Measurements from ENCODE around the gene ITCH. TPM values are rescaled to one million over a fixed set of nuclear protein-coding genes. Genes with fewer than 3 reads are reported as not detected.
"Not testable (repeated sequence)": the region's sequence is repeated elsewhere in the genome, so short reads cannot be mapped to it uniquely, and the experiment has no call there.

ITCH gene
- total RNA-seq, 2 experiments from 2014 or later: 51.6 to 57.9 TPM

DNA sequence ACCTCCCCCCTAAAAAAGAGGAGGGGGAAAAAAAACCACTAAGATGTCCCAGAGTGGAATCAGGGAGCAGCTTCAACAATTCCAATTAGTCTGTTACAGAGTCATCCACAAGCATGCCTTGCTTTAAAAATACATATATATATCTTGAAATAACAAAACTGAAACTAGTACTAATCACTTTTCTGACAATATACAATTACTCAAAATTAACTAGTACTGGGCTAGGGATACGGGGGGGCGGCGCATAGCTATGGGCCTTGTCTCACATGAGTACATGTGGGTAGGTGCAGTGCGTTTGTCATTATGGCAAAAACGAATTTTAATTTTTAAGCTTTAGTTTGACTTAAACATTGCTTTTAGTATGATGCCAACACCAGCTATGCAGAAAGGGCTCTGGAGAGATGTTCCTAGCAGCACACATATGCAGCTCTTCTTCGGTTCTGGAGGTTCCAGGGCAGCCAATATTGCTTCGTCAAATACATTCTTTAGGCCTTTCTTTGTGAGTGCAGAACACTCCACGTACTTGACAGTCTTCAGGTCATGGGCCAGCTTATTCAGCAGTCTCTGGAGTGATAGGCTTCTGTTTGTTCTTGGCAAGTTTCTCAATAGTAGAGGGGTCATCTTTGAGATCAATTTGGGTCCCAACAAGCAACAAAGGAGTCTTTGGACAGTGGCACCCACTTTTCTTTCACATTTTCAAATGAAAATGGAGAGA lies 38.8 kb downstream of the ITCH start:
- Mint-ChIP-seq H3K4me1 (peaks cover 31% of the 10 kb centered on the region), H3K9me3 (ENCODE audit: low read depth) (no peaks in the 10 kb centered on the region), H3K36me3 (peaks cover 35% of the 10 kb centered on the region), H3K27ac (no peak overlapping the region), H3K27me3 (no peaks in the 10 kb centered on the region), H3K4me3 (no peak overlapping the region)
- CTCF ChIA-PET: interaction anchor here (1.2 to 2.4 kb wide), 2 partner anchors 70 to 90 kb away, joined by 3 to 9 read pairs; no protein-coding TSS in a partner anchor
- ATAC-seq: no peak
- no peak for DNase-seq

DNA sequence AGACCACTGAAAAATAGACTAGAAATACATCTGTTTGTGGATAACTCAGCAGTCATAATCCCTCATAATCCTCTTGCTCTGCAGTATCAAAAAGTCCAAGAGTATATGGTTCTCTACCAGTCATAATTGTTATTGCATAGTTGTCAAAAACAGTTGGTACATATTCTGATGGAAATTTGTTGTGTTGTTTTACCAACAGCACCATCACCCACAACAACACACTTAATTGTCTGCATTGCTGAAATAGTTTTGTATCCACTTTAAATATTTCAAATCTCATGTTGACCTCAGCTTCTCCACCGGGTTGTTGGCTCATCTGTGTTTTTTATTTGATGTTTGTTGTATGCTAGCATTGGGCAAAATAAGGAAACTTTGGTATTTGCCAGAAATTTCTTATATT lies 39.4 kb downstream of the ITCH start:
- ATAC-seq: no peak
- no peak overlapping the region for H3K4me3 Mint-ChIP-seq
- H3K9me3 Mint-ChIP-seq (ENCODE audit: low read depth): no peaks in the 10 kb centered on the region
- H3K27ac Mint-ChIP-seq: no peak overlapping the region
- CTCF ChIA-PET: interaction anchor here (2.4 kb wide), 1 partner anchor 90 kb away, joined by 9 read pairs; no protein-coding TSS in a partner anchor
- no peak for DNase-seq
- peaks cover 34% of the 10 kb centered on the region for H3K36me3 Mint-ChIP-seq
- H3K27me3 Mint-ChIP-seq: no peaks in the 10 kb centered on the region
- peaks cover 28% of the 10 kb centered on the region for H3K4me1 Mint-ChIP-seq

DNA sequence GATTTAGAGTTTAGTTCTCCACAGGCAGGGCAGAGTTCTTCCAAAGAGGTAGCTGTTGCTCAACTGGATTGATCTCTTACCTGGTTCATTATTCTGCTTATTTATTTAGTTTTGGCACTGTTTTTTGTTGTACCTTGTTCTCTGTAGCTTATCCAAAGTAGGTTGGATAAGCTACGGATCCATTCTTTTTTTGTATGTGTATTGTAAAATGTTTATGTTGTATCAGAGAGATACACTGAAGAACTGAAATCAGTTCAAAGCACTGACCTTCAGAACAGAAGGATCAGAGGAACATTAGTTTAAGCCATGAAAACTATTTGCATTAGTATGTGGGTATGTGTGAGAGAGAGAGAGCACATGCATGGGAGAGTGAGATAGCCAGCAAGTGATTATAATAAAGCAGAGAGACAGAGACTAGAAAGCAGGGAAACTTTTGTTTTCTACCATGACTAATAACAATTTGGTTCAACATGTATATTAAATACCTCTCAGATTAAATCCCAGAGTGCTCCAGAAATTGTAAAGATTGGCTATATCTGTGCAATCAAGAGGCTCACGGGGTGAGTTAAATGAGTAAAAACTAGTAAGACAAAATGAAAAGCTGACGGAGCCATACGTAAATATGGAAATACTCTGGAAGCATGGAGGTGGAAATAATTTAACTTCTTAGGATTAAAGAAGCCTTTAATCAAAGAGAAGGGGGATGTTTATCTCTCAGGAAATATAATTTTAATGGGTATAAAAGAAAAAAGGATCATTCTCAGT lies 40.2 kb downstream of the ITCH start:
- peaks cover 30% of the 10 kb centered on the region for H3K4me1 Mint-ChIP-seq
- H3K27ac Mint-ChIP-seq: no peak overlapping the region
- H3K27me3 Mint-ChIP-seq: no peaks in the 10 kb centered on the region
- no peak overlapping the region for H3K4me3 Mint-ChIP-seq
- DNase-seq (no peak), ATAC-seq (no peak)
- no peaks in the 10 kb centered on the region for H3K9me3 Mint-ChIP-seq (ENCODE audit: low read depth)
- CTCF ChIA-PET: interaction anchor here (0.6 kb wide), 1 partner anchor 28 kb away, joined by 3 read pairs; no protein-coding TSS in a partner anchor
- peaks cover 37% of the 10 kb centered on the region for H3K36me3 Mint-ChIP-seq

DNA sequence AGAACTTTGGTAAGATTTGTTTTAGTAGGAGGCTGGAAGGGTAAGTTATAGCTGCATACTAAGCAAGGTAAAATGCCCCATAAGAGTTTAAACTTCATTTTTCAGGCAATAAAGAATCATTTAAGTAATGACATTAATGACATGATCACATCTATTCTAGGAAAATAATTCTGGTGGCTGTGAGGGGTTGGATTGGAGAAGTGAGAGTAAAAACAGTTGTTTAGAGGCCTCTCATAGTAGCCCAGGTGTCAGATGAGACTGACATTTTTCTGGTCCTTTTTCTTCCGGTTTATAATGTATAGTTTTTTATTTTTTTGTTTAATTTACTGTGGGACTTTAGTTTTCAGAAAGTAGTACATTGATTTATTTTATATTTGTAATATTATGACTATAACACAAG lies 40.8 kb downstream of the ITCH start:
- Mint-ChIP-seq H3K27ac (no peak overlapping the region), H3K4me1 (peaks cover 30% of the 10 kb centered on the region), H3K9me3 (ENCODE audit: low read depth) (no peaks in the 10 kb centered on the region), H3K36me3 (peaks cover 40% of the 10 kb centered on the region), H3K4me3 (no peak overlapping the region), H3K27me3 (no peaks in the 10 kb centered on the region)
- CTCF ChIA-PET: interaction anchor here (0.6 to 3.4 kb wide), 2 partner anchors 28 to 91 kb away, joined by 3 to 21 read pairs; no protein-coding TSS in a partner anchor
- no peak for DNase-seq
- no peak for ATAC-seq

DNA sequence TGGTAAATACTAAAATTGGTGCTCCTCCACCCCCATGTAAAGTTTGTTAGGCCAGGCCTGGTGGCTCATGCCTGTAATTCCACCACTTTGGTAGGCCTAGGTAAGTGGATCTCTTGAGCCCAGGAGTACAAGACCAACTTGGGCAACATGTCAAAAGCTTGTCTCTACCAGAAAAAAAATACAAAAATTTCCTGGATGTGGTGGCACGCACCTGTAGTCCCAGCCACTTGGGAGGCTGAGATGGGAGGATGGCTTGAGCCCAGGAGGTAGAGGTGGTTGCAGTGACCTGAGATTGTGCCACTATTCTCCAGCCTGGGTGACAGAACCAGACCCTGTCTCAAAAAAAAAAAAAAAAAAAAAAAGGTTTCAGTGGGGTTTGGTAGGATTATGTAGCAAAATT lies 41.7 kb downstream of the ITCH start:
- CTCF ChIA-PET: interaction anchor here (0.6 to 3.4 kb wide), 3 partner anchors 69 to 121 kb away, joined by 3 to 21 read pairs (median 6); no protein-coding TSS in a partner anchor
- Mint-ChIP-seq H3K9me3 (ENCODE audit: low read depth) (no peaks in the 10 kb centered on the region), H3K27me3 (no peaks in the 10 kb centered on the region), H3K4me3 (no peak overlapping the region), H3K4me1 (peaks cover 30% of the 10 kb centered on the region), H3K27ac (peak overlapping the region; percentile 68), H3K36me3 (peaks cover 44% of the 10 kb centered on the region)
- no peak for DNase-seq
- no peak for ATAC-seq

DNA sequence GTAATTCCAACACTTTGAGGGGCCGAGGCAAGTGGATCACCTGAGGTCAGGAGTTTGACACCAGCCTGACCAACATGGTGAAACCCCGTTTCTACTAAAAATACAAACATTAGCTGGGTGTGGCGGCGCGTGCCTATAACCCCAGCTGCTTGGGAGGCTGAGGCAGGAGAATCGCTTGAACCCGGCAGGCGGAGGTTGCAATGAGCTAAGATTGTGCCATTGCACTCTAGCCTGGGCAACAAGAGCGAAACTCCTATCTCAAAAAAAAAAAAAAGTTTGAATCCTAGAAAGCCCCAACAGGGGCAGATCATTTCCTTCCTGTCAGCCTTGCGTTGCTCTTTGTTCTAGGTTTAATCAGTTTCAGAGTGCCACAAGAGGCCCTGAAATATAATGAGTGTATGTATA lies 42.2 kb downstream of the ITCH start:
- peaks cover 43% of the 10 kb centered on the region for H3K36me3 Mint-ChIP-seq
- not testable (repeated sequence) for H3K27me3 Mint-ChIP-seq; H3K9me3 Mint-ChIP-seq (ENCODE audit: low read depth); DNase-seq; H3K4me3 Mint-ChIP-seq
- CTCF ChIA-PET: interaction anchor here (0.6 to 3.4 kb wide), 3 partner anchors 68 to 120 kb away, joined by 3 to 21 read pairs (median 6); no protein-coding TSS in a partner anchor
- peak overlapping the region; percentile 68 for H3K27ac Mint-ChIP-seq
- H3K4me1 Mint-ChIP-seq: peaks cover 30% of the 10 kb centered on the region
- ATAC-seq: peak; percentile 84

DNA sequence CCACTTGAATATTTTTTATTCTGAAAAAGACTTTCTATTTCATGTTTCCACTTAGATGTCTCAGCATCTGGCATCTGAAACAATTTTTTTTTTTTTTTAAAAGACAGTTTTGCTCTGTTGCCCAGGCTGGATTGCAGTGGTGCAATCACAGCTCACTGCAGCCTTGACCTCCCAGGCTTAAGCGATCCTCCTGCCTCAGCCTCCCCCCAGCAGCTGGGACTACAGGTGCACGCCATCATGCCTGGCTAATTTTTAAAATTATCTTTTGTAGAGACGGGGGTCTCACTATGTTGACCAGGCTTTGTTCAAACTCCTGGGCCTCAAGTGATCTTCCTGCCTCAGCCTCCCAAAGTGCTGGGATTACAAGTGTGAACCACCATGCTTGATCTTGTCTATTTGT lies 42.9 kb downstream of the ITCH start:
- not testable (repeated sequence) for H3K4me3 Mint-ChIP-seq
- CTCF ChIA-PET: interaction anchor here (3.4 kb wide), 1 partner anchor 93 kb away, joined by 21 read pairs; no protein-coding TSS in a partner anchor

DNA sequence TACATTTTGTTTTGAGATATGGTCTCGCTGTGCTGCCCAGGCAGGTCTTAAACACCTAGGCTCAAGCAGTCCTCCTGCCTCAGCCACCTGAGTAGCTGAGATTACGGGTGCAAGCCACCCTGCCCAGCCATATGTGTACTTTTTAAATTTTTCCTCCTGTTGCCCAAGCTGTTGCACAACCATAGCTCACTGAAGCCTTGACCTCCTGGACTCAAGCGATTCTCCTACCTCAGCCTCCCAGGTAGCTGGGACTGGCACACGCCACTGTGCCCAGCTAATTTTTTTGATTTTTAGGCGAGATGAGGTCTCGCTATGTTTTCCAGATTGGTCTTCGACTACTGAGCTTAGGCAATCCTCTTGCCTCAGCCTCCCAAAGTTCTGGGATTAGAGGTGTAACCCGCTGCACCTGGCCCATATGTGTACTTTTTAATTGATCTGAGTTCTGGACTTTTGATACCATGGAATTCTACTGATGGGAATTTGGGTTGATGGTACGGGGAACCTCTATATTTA lies 44.9 kb downstream of the ITCH start:
- no peak overlapping the region for H3K27ac Mint-ChIP-seq

More for the DNA sequence above, 42.9 kb downstream of the ITCH start:
- H3K9me3 Mint-ChIP-seq (ENCODE audit: low read depth); DNase-seq; ATAC-seq; H3K27ac Mint-ChIP-seq; H3K27me3 Mint-ChIP-seq: not testable (repeated sequence)
- Mint-ChIP-seq H3K4me1 (peaks cover 30% of the 10 kb centered on the region), H3K36me3 (peaks cover 41% of the 10 kb centered on the region)

DNA sequence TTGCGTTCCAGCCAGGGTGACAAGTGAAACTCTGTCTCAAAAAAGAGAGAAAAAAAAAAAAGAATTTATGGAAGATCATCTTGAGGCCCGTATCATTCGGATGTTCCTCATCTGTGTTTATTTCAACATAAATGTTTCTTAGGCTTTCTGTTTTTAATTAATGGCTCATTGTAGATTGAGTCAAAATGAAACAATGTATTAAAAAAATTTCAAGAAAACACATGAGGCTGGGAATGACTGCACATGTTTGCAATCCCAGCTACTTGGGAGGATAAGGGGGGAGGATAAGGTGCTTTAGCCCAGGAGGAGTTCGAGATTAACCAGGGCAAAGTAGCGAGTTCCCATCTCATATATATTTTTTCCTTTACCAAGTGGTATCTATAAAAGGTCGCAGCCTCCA lies 47.3 kb downstream of the ITCH start:
- DNase-seq (no peak), ATAC-seq (no peak)
- peaks cover 31% of the 10 kb centered on the region for H3K36me3 Mint-ChIP-seq
- no peaks in the 10 kb centered on the region for H3K27me3 Mint-ChIP-seq
- H3K27ac Mint-ChIP-seq: no peak overlapping the region
- no peak overlapping the region for H3K4me3 Mint-ChIP-seq
- peaks cover 18% of the 10 kb centered on the region for H3K4me1 Mint-ChIP-seq
- no peaks in the 10 kb centered on the region for H3K9me3 Mint-ChIP-seq (ENCODE audit: low read depth)
- CTCF ChIA-PET: no interaction called here

More for the DNA sequence above, 44.9 kb downstream of the ITCH start:
- Mint-ChIP-seq H3K4me3 (no peak overlapping the region), H3K4me1 (peaks cover 24% of the 10 kb centered on the region), H3K27me3 (no peaks in the 10 kb centered on the region), H3K36me3 (peaks cover 33% of the 10 kb centered on the region), H3K9me3 (ENCODE audit: low read depth) (no peaks in the 10 kb centered on the region)
- no peak for ATAC-seq
- DNase-seq: no peak
- CTCF ChIA-PET: interaction anchor here (1.1 to 1.7 kb wide), 2 partner anchors 45 to 95 kb away, joined by 4 to 5 read pairs; partner anchors contain the start of gene ITCH

DNA sequence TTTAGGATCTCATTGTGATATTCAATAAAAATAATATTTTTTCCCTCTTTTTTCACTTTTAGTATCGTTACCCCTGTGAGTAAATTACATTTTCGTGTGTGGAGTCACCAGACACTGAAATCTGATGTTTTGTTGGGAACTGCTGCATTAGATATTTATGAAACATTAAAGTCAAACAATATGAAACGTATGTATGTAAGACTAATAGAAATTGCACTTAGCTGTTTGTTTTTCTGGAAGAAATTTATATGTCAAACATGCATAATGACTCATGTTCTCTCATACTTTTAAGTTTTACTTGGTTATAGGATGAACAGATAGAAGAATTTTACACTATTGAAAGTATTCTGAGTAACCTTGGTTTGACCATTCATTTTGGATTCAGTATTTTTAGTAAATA lies 49.4 kb downstream of the ITCH start:
- CTCF ChIA-PET: interaction anchor here (1.0 kb wide), 1 partner anchor 100 kb away, joined by 4 read pairs; no protein-coding TSS in a partner anchor
- Mint-ChIP-seq H3K27ac (no peak overlapping the region), H3K27me3 (no peaks in the 10 kb centered on the region), H3K36me3 (peaks cover 33% of the 10 kb centered on the region), H3K9me3 (ENCODE audit: low read depth) (no peaks in the 10 kb centered on the region), H3K4me1 (peaks cover 21% of the 10 kb centered on the region), H3K4me3 (no peak overlapping the region)
- DNase-seq (no peak), ATAC-seq (no peak)

DNA sequence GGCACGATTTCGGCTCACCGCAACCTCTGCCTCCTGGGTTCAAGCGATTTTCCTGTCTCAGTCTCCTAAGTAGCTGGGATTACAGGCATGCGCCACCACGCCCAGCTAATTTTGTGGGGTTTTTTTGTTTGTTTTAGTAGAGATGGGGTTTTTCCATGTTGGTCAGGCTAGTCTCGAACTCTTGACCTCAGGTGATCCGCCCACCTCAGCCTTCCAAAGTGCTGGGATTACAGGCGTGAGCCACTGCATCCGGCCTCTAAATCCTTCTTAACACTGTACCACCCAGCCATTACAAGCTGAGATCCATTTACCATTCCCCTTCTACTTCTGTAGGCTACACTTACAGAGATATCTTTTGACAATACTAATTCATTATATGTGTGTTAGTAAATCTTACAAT lies 51.5 kb downstream of the ITCH start:
- H3K9me3 Mint-ChIP-seq (ENCODE audit: low read depth); ATAC-seq; H3K27ac Mint-ChIP-seq; H3K27me3 Mint-ChIP-seq; DNase-seq; H3K4me3 Mint-ChIP-seq: not testable (repeated sequence)
- peaks cover 20% of the 10 kb centered on the region for H3K36me3 Mint-ChIP-seq
- CTCF ChIA-PET: interaction anchor here (0.7 to 1.1 kb wide), 2 partner anchors 102 to 1231 kb away, joined by 3 to 7 read pairs; no protein-coding TSS in a partner anchor
- H3K4me1 Mint-ChIP-seq: peaks cover 19% of the 10 kb centered on the region

DNA sequence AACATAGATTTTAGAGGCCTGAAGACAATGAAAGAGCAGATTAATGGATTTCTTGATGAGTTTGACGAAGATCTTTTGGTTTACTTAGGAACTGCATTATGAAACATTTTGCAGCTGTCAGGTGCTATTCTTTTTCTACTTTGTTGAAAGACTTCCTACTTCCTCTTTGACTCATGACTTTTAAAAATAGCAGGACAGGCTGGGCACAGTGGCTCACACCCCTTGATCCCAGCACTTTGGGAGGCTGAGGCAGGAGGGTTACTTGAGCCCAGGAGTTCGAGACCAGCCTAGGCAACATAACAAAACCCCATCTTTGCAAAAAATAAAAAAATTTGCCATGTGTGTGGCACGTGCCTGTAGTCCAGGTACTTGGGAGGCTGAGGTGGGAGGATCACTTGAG lies 52.0 kb downstream of the ITCH start:
- no peaks in the 10 kb centered on the region for H3K9me3 Mint-ChIP-seq (ENCODE audit: low read depth)
- DNase-seq: no peak
- H3K36me3 Mint-ChIP-seq: peaks cover 21% of the 10 kb centered on the region
- H3K4me1 Mint-ChIP-seq: peaks cover 19% of the 10 kb centered on the region
- H3K27me3 Mint-ChIP-seq: no peaks in the 10 kb centered on the region
- CTCF ChIA-PET: interaction anchor here (1.1 kb wide), 1 partner anchor 103 kb away, joined by 7 read pairs; no protein-coding TSS in a partner anchor
- no peak for ATAC-seq
- peak overlapping the region; percentile 29 for H3K27ac Mint-ChIP-seq
- H3K4me3 Mint-ChIP-seq: no peak overlapping the region

DNA sequence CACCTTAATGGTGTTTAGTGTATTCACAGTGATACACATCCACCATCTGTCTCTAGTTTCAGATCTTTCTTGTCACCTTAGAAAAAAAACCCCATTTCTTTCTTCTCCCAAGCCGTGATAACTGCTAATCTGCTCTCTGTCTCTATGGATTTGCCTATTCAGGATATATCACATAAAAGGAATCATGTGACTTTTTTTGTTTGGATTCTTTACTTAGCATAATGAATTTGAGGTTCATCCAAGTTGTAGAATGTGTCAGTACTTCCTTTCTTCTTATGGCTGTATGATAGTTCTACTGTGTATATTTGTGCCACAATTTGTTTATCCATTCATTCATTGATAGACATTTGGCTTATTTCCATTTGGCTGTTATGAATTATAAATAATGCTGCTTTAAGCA lies 57.1 kb downstream of the ITCH start:
- CTCF ChIA-PET: interaction anchor here (2.0 kb wide), 1 partner anchor 108 kb away, joined by 5 read pairs; no protein-coding TSS in a partner anchor
- peaks cover 15% of the 10 kb centered on the region for H3K4me1 Mint-ChIP-seq
- H3K4me3 Mint-ChIP-seq: no peak overlapping the region
- no peak for DNase-seq
- peaks cover 33% of the 10 kb centered on the region for H3K36me3 Mint-ChIP-seq
- H3K9me3 Mint-ChIP-seq (ENCODE audit: low read depth): no peaks in the 10 kb centered on the region
- H3K27ac Mint-ChIP-seq: no peak overlapping the region
- H3K27me3 Mint-ChIP-seq: no peaks in the 10 kb centered on the region
- ATAC-seq: no peak

Measured in activated CD8-positive, alpha-beta memory T cell treated with anti-CD3 and anti-CD28 coated beads, Interleukin-2, amount 10 ng/mL, durations not matched to agents 7 days and 5 days (primary cell).